Epithelial cell of esophagus (primary cell): ENCODE data around the gene TMEM97.

Experiments used
- DNase-seq: peaks from one replicate; pipeline ENCODE4 v3.0.0; 2010; ENCODE audit warnings: low read depth
- H3K4me3 ChIP-seq: 2 replicates; pipeline ENCODE4 v1.5.1; 2011; ENCODE audit warnings: mild to moderate bottlenecking, low read length, control low read depth
- TF ChIP-seq, protein P1 (sequence below): IDR thresholded peaks from 2 replicates; pipeline ENCODE4 v1.5.1; 2011; ENCODE audit warnings: low read depth, mild to moderate bottlenecking, low read length, control low read depth, inconsistent platforms; ENCODE audit not compliant: insufficient read depth; ENCODE audit errors: missing control alignments

TMEM97 gene

DNA sequence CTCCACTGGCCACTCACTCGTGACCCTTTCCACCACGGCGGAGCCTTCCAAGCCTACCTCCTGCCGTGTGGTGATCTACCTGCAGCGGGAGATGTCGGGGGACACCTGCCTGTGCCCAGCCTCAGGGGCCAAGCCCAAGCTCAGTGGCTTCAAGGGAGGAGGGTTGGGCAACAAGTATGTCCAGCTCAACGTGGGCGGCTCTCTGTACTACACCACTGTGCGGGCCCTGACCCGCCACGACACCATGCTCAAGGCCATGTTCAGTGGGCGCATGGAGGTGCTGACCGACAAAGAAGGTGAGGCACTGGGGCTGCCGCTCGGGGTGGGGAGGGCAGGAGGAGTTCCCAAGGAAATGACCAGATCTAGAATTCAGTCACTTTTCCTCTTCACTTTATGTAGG, 20.4 kb downstream of the TMEM97 start:
- DNase-seq, result no peak
- TF ChIP-seq, protein P1, sequence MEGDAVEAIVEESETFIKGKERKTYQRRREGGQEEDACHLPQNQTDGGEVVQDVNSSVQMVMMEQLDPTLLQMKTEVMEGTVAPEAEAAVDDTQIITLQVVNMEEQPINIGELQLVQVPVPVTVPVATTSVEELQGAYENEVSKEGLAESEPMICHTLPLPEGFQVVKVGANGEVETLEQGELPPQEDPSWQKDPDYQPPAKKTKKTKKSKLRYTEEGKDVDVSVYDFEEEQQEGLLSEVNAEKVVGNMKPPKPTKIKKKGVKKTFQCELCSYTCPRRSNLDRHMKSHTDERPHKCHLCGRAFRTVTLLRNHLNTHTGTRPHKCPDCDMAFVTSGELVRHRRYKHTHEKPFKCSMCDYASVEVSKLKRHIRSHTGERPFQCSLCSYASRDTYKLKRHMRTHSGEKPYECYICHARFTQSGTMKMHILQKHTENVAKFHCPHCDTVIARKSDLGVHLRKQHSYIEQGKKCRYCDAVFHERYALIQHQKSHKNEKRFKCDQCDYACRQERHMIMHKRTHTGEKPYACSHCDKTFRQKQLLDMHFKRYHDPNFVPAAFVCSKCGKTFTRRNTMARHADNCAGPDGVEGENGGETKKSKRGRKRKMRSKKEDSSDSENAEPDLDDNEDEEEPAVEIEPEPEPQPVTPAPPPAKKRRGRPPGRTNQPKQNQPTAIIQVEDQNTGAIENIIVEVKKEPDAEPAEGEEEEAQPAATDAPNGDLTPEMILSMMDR, result no peak
- no peak overlapping the region for H3K4me3 ChIP-seq

DNA sequence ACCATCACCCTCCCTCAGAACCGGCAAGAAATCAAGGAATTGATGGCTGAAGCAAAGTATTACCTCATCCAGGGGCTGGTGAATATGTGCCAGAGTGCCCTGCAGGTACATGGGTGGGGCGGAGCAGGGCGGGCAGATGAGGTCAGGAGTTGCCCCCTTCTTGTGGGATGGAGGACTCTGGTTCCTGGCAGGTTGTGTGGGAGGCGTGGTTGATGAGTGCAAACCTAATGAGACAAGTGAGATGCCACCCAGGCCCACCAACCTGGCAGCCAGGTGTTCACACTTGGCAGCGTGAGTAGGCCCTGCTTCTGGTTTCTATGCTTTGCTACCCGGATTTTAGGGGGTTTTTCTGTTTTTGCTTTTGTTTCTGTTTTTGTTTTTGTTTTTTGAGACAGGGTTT, 21.4 kb downstream of the TMEM97 start:
- no peak for DNase-seq
- H3K4me3 ChIP-seq, result no peak overlapping the region
- TF ChIP-seq, protein P1, result no peak

DNA sequence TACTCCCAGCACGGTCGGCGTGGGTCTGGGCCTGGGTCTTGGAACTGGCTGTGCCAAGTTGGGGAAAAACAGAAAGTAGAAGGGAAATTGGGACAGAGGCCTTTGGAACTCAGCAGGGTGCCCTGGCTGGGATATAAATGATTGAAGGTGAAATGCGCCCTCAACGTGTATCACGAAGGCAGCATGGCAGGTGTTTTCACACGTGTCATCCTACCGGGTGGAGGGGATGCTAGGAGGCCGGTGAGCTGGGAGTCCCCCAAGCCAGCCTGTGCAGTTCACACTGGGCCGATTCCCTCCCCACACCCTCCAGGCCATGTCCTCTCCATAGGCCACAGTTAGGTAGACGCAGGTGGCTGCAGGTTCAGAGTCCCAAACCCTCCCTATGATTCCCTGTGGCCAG, 22.5 kb downstream of the TMEM97 start:
- no peak for DNase-seq
- H3K4me3 ChIP-seq, result no peak overlapping the region
- TF ChIP-seq, protein P1, result no peak

DNA sequence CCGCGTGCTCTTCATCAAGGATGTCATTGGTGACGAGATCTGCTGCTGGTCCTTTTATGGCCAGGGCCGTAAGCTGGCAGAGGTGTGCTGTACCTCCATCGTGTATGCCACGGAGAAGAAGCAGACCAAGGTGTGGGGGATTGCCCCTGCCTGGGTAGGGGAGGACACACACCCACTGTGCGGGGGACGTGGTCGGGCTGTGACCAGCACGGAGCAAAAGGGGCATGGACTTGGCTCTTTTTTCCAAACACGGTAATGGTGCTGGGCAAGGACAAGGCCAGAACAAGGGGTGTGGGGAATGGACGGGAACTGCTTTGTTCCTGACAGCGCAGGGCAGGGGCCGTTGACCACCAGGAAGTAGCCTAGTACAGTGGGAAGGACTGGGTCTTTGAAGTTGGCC, 23.3 kb downstream of the TMEM97 start:
- H3K4me3 ChIP-seq, result no peak overlapping the region
- TF ChIP-seq, protein P1, result no peak
- DNase-seq, result no peak

DNA sequence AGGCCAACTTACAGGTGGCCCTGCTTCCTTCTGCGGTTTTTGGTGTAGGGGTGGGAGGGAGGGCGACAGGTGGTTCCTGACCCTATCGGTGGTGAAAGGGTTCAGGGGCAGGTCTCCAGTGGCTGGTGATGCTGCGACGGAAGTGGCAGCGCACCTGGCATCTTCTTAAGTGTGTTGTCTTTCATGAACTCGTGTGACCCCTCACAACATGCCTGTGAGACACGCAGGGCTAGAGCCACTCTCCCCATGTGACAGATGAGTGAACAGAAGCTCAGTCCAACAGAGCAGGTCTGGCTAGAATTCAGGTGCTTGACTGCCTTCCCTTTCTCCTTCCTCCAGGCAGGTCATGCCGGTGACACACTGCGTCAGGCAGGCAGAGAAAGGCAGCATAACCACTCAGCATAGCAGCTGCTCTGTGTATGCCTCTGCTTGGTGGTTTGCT, 24.5 kb downstream of the TMEM97 start:
- H3K4me3 ChIP-seq, result no peak overlapping the region
- peak; percentile 55 for DNase-seq
- TF ChIP-seq, protein P1, result no peak

DNA sequence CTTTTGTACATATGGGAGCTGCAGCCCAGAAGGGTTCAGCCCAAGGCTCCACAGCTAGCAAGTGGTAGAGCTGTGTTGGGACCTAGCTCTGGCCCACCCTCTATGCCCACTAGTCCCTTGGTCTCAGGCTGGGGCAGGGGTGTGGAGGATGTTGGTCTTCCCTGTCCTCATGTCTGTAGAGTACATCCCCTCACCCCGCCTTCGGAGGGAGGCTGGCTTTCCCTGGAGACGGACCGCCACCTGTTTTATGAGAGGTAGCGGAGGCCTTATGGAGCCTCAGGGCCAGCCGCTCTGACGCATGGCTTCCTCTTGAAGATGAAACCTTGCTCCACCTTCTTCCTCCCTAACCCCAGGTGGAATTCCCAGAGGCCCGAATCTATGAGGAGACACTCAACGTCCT, 25.0 kb downstream of the TMEM97 start:
- TF ChIP-seq, protein P1, result no peak
- no peak for DNase-seq
- H3K4me3 ChIP-seq, result no peak overlapping the region

DNA sequence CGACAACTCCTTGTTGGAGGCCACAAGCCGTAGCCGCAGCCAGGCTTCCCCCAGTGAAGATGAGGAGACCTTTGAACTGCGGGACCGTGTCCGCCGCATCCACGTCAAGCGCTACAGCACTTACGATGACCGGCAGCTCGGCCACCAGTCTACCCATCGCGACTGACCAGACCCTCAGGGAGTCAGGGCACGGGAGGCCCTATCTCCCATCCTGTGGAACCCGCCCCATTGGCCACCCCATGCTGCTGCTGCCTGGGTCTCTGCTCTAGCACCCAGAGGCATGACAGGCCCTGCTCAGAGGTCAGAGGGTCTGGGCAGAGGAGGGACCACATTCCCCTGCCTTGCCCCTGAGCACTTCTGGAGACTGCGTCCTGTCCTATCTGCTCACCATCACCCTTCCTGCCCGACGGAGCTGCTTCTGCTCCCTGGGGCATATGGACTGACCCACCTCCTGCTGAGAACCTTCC, 25.5 kb downstream of the TMEM97 start:
- TF ChIP-seq, protein P1, result no peak
- no peak for DNase-seq
- H3K4me3 ChIP-seq, result no peak overlapping the region
